Left ventricle myocardium inferior (tissue), 1 donor: ENCODE data around the gene ZNF586. TPM values are rescaled to one million over a fixed set of nuclear protein-coding genes. Genes with fewer than 3 reads are reported as not detected.
"Not testable (repeated sequence)": the region's sequence is repeated elsewhere in the genome, so short reads cannot be mapped to it uniquely, and the experiment has no call there.

ENCODE experiments used
- DNase-seq: peaks from one replicate; pipeline ENCODE4 v3.0.0-alpha.2; 2020
- H3K27ac ChIP-seq: fragments of 200-600 bp; replicated peaks from 2 replicates; pipeline ENCODE4 v1.8.0; 2021
- H3K27me3 ChIP-seq: fragments of 200-600 bp; 2 replicates; pipeline ENCODE4 v1.8.0; 2021; ENCODE audit warnings: low read depth
- H3K36me3 ChIP-seq: fragments of 200-600 bp; 2 replicates; pipeline ENCODE4 v1.8.0; 2021
- H3K4me1 ChIP-seq: fragments of 200-600 bp; 2 replicates; pipeline ENCODE4 v1.8.0; 2021
- H3K4me3 ChIP-seq: fragments of 200-600 bp; 2 replicates; pipeline ENCODE4 v1.8.0; 2021; ENCODE audit warnings: mild to moderate bottlenecking, moderate library complexity
- H3K9me3 ChIP-seq: fragments of 200-600 bp; replicated peaks from 2 replicates; pipeline ENCODE4 v1.8.0; 2021
- CTCF ChIP-seq: fragments of 200-600 bp; IDR thresholded peaks from 2 replicates; pipeline ENCODE4 v1.8.0; 2021; ENCODE audit warnings: antibody characterized with exemption, mild to moderate bottlenecking, borderline replicate concordance
- intact Hi-C: fragments of 100-400 bp; cut with micrococcal nuclease; formaldehyde crosslinking; loops from one replicate; pipeline ENCODE4 v1.11.0; 2022
- total RNA-seq: library from RNA; stranded (reverse); fragmentation: NEBNext Ultra II Directional; extraction: Animal tissue kit (Norgen Biotek cat#: 25700); gene quantifications from one replicate; pipeline ENCODE4 v1.2.1, GENCODE V29; 2021
- donor health status: DM: no; HTN: yes; CAD: no; lungs with severe emphysema.

Gene ZNF586
- total RNA-seq, 1 donor from 2014 or later: 12.0 TPM

- Histone ChIP-seq H3K27ac (no peak overlapping the region), H3K4me3 (no peak overlapping the region), H3K4me1 (peaks cover 57% of the 10 kb centered on the region), H3K27me3 (no peaks in the 10 kb centered on the region), H3K36me3 (peaks cover 9% of the 10 kb centered on the region), H3K9me3 (no peaks in the 10 kb centered on the region)
- DNase-seq: no peak
- intact Hi-C loops: no loop called here
- TF ChIP-seq CTCF: no peak
Observed at GRCh38 chr19:57816652-57817051, 47.2 kb downstream of the ZNF586 start.

- DNase-seq: no peak
- Histone ChIP-seq H3K27ac (no peak overlapping the region), H3K4me3 (no peak overlapping the region), H3K36me3 (no peaks in the 10 kb centered on the region), H3K4me1 (peaks cover 56% of the 10 kb centered on the region), H3K27me3 (no peaks in the 10 kb centered on the region), H3K9me3 (no peaks in the 10 kb centered on the region)
- intact Hi-C loops: no loop called here
- TF ChIP-seq CTCF: no peak
Observed at GRCh38 chr19:57817976-57818375, 48.5 kb downstream of the ZNF586 start.

- Histone ChIP-seq H3K4me3 (no peak overlapping the region), H3K4me1 (peaks cover 57% of the 10 kb centered on the region), H3K27ac (no peak overlapping the region), H3K9me3 (no peaks in the 10 kb centered on the region), H3K36me3 (no peaks in the 10 kb centered on the region), H3K27me3 (no peaks in the 10 kb centered on the region)
- intact Hi-C loops: no loop called here
- no peak for TF ChIP-seq CTCF
- DNase-seq: no peak
Observed at GRCh38 chr19:57818378-57818777, 48.9 kb downstream of the ZNF586 start.

DNA sequence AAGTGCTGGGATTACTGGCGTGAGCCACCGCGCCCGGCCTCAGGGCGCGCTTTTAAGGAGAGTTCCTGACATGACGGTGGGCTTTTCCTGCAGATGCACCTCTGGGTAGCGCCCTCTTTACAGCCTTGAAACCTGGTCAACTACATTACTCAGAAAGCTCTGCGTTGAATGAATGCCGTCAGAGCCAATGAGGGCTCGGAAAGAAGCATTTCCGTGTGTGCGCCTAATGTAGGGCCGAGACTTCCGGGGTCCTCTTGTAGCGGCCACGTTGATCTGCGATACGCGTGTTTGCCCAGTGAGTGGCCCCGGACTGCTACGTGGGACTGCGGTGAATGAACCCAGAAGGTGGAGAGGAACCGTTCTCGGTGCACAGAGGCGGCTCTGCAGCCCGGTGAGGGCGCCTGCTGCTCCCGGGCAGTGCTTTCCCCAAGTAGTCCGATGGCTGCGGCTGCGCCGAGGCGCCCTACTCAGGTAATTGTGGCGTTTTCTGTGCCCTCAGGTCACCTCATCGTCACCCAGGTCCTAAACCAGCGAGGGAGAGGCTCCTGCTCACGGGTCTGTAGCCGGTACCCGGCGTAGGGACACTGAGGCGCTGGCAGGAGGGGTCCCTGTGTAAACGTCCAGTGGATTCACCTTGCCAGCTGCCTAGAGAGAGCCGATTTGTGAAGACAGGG lies 50.1 kb downstream of the ZNF586 start:
- TF ChIP-seq CTCF: peak; percentile 9
- Histone ChIP-seq H3K4me3 (peak overlapping the region; percentile 85), H3K36me3 (no peaks in the 10 kb centered on the region), H3K4me1 (peaks cover 48% of the 10 kb centered on the region), H3K27ac (peak overlapping the region; percentile 87), H3K27me3 (no peaks in the 10 kb centered on the region), H3K9me3 (no peaks in the 10 kb centered on the region)
- peak; percentile 79 for DNase-seq
- intact Hi-C loops: no loop called here

GRCh38 chr19:57820599-57820998 lies 51.1 kb downstream of the ZNF586 start:
- DNase-seq: no peak
- no peaks in the 10 kb centered on the region for H3K9me3 ChIP-seq
- TF ChIP-seq CTCF: no peak
- H3K4me1 ChIP-seq: peaks cover 41% of the 10 kb centered on the region
- peak overlapping the region; percentile 85 for H3K4me3 ChIP-seq
- intact Hi-C loops: no loop called here
- H3K27me3 ChIP-seq: no peaks in the 10 kb centered on the region
- H3K36me3 ChIP-seq: no peaks in the 10 kb centered on the region
- H3K27ac ChIP-seq: peak overlapping the region; percentile 87

- H3K27me3 ChIP-seq, H3K27ac ChIP-seq, DNase-seq, intact Hi-C loops, H3K36me3 ChIP-seq, H3K9me3 ChIP-seq: not testable (repeated sequence)
- Histone ChIP-seq H3K4me3 (peak overlapping the region; percentile 85), H3K4me1 (peaks cover 41% of the 10 kb centered on the region)
Observed at GRCh38 chr19:57821095-57821494, 51.6 kb downstream of the ZNF586 start.

- H3K9me3 ChIP-seq, H3K4me3 ChIP-seq, H3K36me3 ChIP-seq, H3K27me3 ChIP-seq, H3K27ac ChIP-seq, DNase-seq, intact Hi-C loops: not testable (repeated sequence)
- peaks cover 41% of the 10 kb centered on the region for H3K4me1 ChIP-seq
Observed at GRCh38 chr19:57821501-57821900, 52.0 kb downstream of the ZNF586 start.

- H3K27ac ChIP-seq, H3K9me3 ChIP-seq, H3K27me3 ChIP-seq, H3K4me3 ChIP-seq, DNase-seq, intact Hi-C loops, H3K36me3 ChIP-seq: not testable (repeated sequence)
- H3K4me1 ChIP-seq: peaks cover 41% of the 10 kb centered on the region
Observed at GRCh38 chr19:57823155-57823554, 53.7 kb downstream of the ZNF586 start.

DNA sequence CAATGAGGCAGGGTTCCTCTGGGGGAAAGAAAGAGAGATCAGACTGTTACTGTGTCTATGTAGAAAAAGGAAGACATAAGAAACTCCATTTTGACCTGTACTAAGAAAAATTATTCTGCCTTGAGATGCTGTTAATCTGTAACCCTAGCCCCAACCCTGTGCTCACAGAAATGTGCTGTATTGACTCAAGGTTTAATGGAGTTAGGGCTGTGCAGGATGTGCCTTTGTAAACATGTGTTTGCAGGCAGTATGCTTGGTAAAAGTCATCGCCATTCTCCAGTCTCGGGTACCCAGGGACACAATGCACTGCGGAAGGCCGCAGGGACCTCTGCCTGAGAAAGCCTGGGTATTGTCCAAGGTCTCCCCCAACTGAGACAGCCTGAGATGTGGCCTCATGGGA lies 54.1 kb downstream of the ZNF586 start:
- H3K4me3 ChIP-seq, H3K9me3 ChIP-seq, H3K36me3 ChIP-seq, H3K27ac ChIP-seq, H3K27me3 ChIP-seq, DNase-seq, intact Hi-C loops: not testable (repeated sequence)
- H3K4me1 ChIP-seq: peaks cover 45% of the 10 kb centered on the region
